SK-N-MC (cell line): ENCODE results near the gene KRTAP9-3.
"Not testable (repeated sequence)": the region's sequence is repeated elsewhere in the genome, so short reads cannot be mapped to it uniquely, and the experiment has no call there.

Experiments
- DNase-seq: peaks from one replicate; pipeline ENCODE4 v3.0.0-alpha.2; 2011; ENCODE audit warnings: low read depth, low spot score
- H3K27ac ChIP-seq: fragments of 200-600 bp; sonication (generic); 2 replicates; pipeline ENCODE4 v1.5.1; 2016; ENCODE audit warnings: mixed run types
- H3K36me3 ChIP-seq: fragments of 200-600 bp; sonication (generic); 2 replicates; pipeline ENCODE4 v1.6.1; 2017; ENCODE audit warnings: antibody characterized with exemption, low read length, mixed read lengths; ENCODE audit not compliant: insufficient read depth
- H3K4me3 ChIP-seq: fragments of 200-600 bp; sonication (generic); 2 replicates; pipeline ENCODE4 v1.5.1; 2016
- H3K9ac ChIP-seq: fragments of 200-600 bp; sonication (generic); 2 replicates; pipeline ENCODE4 v1.8.0; 2017; ENCODE audit warnings: mixed run types, mixed read lengths; ENCODE audit not compliant: insufficient read length
- H3K9me3 ChIP-seq: fragments of 200-600 bp; sonication (generic); 2 replicates; pipeline ENCODE4 v1.6.1; 2017; ENCODE audit warnings: low read depth, mild to moderate bottlenecking, antibody characterized with exemption, low read length, moderate library complexity, mixed read lengths
- EZH2 ChIP-seq: fragments of 200-600 bp; sonication (generic); IDR thresholded peaks from one replicate; pipeline ENCODE4 v1.6.1; 2017; ENCODE audit warnings: antibody characterized with exemption
- FOXP2 ChIP-seq: optimal IDR thresholded peaks from 2 replicates; pipeline ENCODE3; 2011; ENCODE audit warnings: mild to moderate bottlenecking, moderate library complexity; ENCODE audit not compliant: insufficient read depth; ENCODE audit errors: extremely low read length, control extremely low read depth
- POLR2AphosphoS5 ChIP-seq: IDR thresholded peaks from 2 replicates; pipeline ENCODE4 v1.6.1; 2012; ENCODE audit warnings: mild to moderate bottlenecking, low read depth, low read length, borderline replicate concordance

The KRTAP9-3 gene

DNA sequence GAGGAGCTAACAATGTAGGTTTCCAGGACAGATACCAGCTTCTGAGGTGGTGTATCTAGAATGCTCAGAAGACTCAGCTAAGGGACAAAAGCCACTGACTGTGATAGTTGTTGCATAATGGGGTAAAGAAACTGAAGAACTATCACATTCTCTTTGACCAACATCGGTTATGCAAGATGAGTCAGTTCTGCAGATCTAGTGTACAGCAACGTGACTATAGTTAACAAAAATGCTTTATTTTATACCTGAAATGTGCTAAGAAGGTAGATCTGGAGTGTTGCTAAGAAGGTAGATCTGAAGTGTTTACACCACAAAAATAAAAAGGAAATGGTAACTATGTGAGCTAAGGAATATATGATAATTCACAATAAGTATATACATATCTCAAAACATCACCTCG lies 35.5 kb downstream of the KRTAP9-3 start:
- TF ChIP-seq FOXP2 (no peak), POLR2AphosphoS5 (no peak), EZH2 (no peak)
- Histone ChIP-seq H3K27ac (no peak overlapping the region), H3K9me3 (no peaks in the 10 kb centered on the region), H3K9ac (no peak overlapping the region), H3K36me3 (no peaks in the 10 kb centered on the region), H3K4me3 (no peak overlapping the region)
- DNase-seq: no peak

GRCh38 chr17:41271323-41271722 lies 39.1 kb downstream of the KRTAP9-3 start:
- not testable (repeated sequence) for H3K36me3 ChIP-seq, H3K27ac ChIP-seq, H3K4me3 ChIP-seq, H3K9ac ChIP-seq, H3K9me3 ChIP-seq, DNase-seq

- Histone ChIP-seq H3K9ac (no peak overlapping the region), H3K4me3 (no peak overlapping the region), H3K27ac (no peak overlapping the region), H3K36me3 (no peaks in the 10 kb centered on the region), H3K9me3 (no peaks in the 10 kb centered on the region)
- no peak for TF ChIP-seq EZH2
- no peak for TF ChIP-seq POLR2AphosphoS5
- no peak for TF ChIP-seq FOXP2
- no peak for DNase-seq
These were observed 39.6 kb downstream of the KRTAP9-3 start for GRCh38 chr17:41271858-41272257.

- not testable (repeated sequence) for H3K9me3 ChIP-seq, H3K27ac ChIP-seq, H3K4me3 ChIP-seq, H3K36me3 ChIP-seq, DNase-seq, H3K9ac ChIP-seq
These were observed 43.5 kb downstream of the KRTAP9-3 start, which contains the start of gene KRTAP9-7 for GRCh38 chr17:41275648-41276190. TSS of gene KRTAP9-7 (plus strand) at chr17:41275698. CDS start at chr17:41275698, 0 bp downstream.

- no peak overlapping the region for H3K9ac ChIP-seq
- no peak overlapping the region for H3K27ac ChIP-seq
These were observed 46.1 kb downstream of the KRTAP9-3 start for GRCh38 chr17:41278176-41278955.

More at GRCh38 chr17:41278176-41278955, 46.1 kb downstream of the KRTAP9-3 start:
- no peak for DNase-seq
- no peaks in the 10 kb centered on the region for H3K9me3 ChIP-seq
- TF ChIP-seq EZH2 (no peak), FOXP2 (no peak), POLR2AphosphoS5 (no peak)
- no peaks in the 10 kb centered on the region for H3K36me3 ChIP-seq
- H3K4me3 ChIP-seq: no peak overlapping the region
